Measurements from ENCODE around the gene KIF7. TPM values are rescaled to one million over a fixed set of nuclear protein-coding genes. Genes with fewer than 3 reads are reported as not detected.

Gene KIF7
- total and polyA plus RNA-seq, 2 experiments from 2014 or later: 4.6 to 20.1 TPM

GRCh38 chr15:89681146-89681545 lies 25.9 kb upstream of the KIF7 start:
- Histone ChIP-seq H2AFZ (no peak overlapping the region), H3K36me3 (ENCODE audit: insufficient read depth) (no peaks in the 10 kb centered on the region), H3K4me1 (ENCODE audit: insufficient read depth) (no peaks in the 10 kb centered on the region), H3K27ac (ENCODE audit: low read depth) (no peak overlapping the region), H4K20me1 (replicated peaks; ENCODE audit: insufficient read depth) (no peaks in the 10 kb centered on the region; the same call in 1 of the 2 replicates), H3F3A (replicated peaks; ENCODE audit: low read depth) (no peaks in the 10 kb centered on the region), H3K79me2 (replicated peaks; ENCODE audit: insufficient read depth) (no peaks in the 10 kb centered on the region), H3K4me3 (no peak overlapping the region), H3K4me2 (no peak overlapping the region), H3K9me2 (ENCODE audit: insufficient read depth) (no peaks in the 10 kb centered on the region), H3K27me3 (ENCODE audit: insufficient read depth) (no peaks in the 10 kb centered on the region)
- H3K4me1 Mint-ChIP-seq: no peaks in the 10 kb centered on the region
- no peak for DNase-seq (ENCODE audit: low spot score)
- H3K4me3 Mint-ChIP-seq: no peak overlapping the region
- no peak for ATAC-seq
- H3K36me3 Mint-ChIP-seq (ENCODE audit: low read depth): no peaks in the 10 kb centered on the region
- H3K27ac Mint-ChIP-seq: no peak overlapping the region
- no peaks in the 10 kb centered on the region for H3K9me3 Mint-ChIP-seq
- TF ChIP-seq CTCF (conservative IDR thresholded peaks at IDR 0.05; ENCODE audit: low read depth in 2 of 2): no peak
- TF ChIP-seq ZNF462 (CRISPR knock-in tag; IDR thresholded peaks at IDR 0.05): no peak
- TF ChIP-seq NANOG (IDR thresholded peaks at IDR 0.05; ENCODE audit: borderline replicate concordance): no peak
- TF ChIP-seq JUNB (IDR thresholded peaks at IDR 0.05; ENCODE audit: unreplicated experiment): no peak
- TF ChIP-seq ETS1 (IDR thresholded peaks at IDR 0.05): no peak
- TF ChIP-seq STAT1 (IDR thresholded peaks at IDR 0.05; ENCODE audit: unreplicated experiment): no peak
- TF ChIP-seq ZNF331 (CRISPR knock-in tag; IDR thresholded peaks at IDR 0.05; ENCODE audit: low read depth): no peak
- no peak for TF ChIP-seq EZH2phosphoT487 (IDR thresholded peaks at IDR 0.05; ENCODE audit: unreplicated experiment)
- TF ChIP-seq CREB1 (CRISPR knock-in tag; IDR thresholded peaks at IDR 0.05; ENCODE audit: low read depth): no peak
- TF ChIP-seq ZNF114 (CRISPR knock-in tag; IDR thresholded peaks at IDR 0.05): no peak
- no peak for TF ChIP-seq POLR2AphosphoS5 (IDR thresholded peaks at IDR 0.05; ENCODE audit: low read depth)
- H3K27me3 Mint-ChIP-seq (ENCODE audit: insufficient read depth, low read depth, poor library complexity): peaks cover 11% of the 10 kb centered on the region

Measured in GM23338 (cell line).